ENCODE measurements around the gene ALG8.
A peak's percentile ranks its signal among the peaks of the same experiment; 100 is the strongest.

ALG8 gene

GRCh38 chr11:78158987-78159652 is 19.7 kb upstream of the ALG8 start:
- no peak for DNase-seq

DNA sequence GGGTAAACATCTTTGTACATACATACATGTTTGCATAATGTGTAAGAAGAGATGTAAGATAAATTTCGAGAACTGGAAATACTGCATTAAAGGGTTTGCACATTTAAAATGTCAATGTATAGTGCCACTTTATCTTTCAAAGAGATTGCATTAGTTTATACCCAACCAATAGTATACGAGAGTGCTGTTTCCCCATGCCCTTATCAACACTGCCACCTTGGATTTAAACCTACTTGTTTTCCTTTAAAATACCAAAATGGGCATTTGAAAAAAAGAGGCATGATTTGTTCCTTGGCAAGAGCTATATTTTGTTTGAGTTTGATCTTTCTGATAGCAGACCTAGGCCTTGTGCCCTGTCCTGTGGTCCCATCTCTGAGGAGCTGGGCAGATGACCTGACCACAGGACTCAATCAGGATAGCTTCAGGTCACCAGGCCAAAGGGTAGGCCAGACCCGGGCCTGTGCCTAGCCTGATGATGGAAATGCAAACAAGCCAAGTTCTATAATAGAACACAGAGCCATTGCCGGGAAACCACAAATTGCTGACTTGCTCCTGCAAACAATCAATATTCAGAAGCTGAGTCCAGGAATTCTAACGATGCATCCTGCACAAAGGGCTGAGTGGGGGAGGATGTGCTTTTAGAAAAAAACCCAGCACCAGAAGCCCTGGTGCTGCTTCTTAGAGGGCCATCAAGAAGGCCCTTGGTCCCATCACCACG is 16.9 kb upstream of the ALG8 start:
- DNase-seq, result no peak

DNA sequence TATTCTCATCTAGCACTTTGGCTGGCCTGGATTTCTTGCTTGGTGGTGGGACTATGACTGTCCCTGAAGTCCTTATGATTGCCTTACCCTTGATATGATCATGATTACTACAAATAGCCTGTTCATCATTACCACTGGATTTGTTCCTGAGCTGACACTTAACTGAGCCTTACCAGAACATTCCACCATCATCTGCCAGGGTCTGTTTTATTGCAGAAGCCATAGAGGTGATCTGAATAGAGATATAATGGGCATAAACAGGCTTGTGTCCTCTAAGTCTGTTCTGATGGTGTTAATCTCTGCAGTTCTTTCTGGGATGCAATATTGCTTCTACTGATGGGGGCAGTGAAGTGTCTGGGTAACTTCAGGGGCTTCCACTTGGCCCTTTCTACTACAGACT is 12.4 kb upstream of the ALG8 start:
- DNase-seq, result no peak

GRCh38 chr11:78150754-78151153 is 11.3 kb upstream of the ALG8 start:
- no peak for DNase-seq

DNA sequence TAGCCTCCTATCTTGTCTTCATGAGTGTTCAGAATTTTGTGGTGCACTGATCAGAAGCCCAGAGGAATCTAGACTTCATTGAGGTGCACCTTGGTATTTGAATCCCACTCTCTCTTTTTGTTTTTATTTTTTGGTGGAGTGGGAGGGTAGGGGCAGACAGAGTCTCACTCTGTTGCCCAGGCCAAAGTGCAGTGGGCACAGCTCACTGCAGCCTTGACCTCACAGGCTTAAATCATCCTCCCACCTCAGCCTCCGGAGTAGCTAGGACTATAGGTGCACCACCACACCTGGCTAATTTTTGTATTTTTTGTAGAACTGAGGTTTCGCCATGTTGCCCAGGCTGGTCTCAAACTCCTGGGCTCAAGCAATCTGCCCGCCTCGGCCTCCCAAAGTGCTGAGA is 10.9 kb upstream of the ALG8 start:
- DNase-seq, result no peak

DNA sequence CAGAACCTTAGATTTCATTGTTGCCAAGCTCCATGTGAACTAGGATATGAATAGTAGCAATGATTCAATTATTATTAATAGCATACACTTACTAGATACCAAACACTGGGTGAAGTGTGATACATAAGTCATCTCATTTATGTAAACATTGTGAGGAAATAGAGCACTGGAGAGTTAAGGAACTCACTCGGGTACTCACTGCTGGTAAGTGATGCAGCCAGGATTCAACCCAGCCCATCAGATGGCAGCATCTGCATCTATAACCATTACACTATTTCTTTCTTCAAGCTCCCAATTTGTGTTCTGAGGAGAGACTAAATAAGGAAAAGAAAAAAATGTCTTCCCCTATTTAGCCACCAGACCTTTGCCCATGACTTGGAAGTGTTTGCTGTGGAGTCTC is 10.2 kb upstream of the ALG8 start:
- no peak for DNase-seq

GRCh38 chr11:78147807-78148206 is 8.4 kb upstream of the ALG8 start:
- no peak for DNase-seq

- DNase-seq, result no peak
Observed at GRCh38 chr11:78145511-78146025, 6.1 kb upstream of the ALG8 start.

GRCh38 chr11:78140392-78141077 is 1.1 kb upstream of the ALG8 start:
- DNase-seq, result peak; percentile 10

GRCh38 chr11:78138694-78139421 is 568 bp downstream of the ALG8 start:
- peak; percentile 43 for DNase-seq

DNA sequence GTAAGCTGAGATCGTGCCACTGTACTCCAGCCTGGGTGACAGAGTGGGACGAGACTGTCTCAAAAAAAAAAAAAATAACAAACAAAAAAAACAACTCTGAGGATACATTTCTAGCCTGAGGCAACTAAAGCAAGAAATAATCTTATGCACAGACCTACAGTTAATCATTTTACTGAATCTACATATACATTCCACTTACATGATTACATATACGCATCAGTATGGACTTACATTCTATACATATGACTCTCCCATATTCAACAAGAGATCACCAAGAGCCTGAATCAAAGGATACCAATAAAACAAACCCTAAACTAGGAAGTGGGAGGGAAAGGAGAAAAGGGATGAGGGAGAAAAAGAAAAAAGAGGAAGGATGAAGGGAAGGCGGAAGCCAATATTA is 1.1 kb downstream of the ALG8 start:
- no peak for DNase-seq

- no peak for DNase-seq
Observed at GRCh38 chr11:78132475-78132874, 7.0 kb downstream of the ALG8 start.

DNA sequence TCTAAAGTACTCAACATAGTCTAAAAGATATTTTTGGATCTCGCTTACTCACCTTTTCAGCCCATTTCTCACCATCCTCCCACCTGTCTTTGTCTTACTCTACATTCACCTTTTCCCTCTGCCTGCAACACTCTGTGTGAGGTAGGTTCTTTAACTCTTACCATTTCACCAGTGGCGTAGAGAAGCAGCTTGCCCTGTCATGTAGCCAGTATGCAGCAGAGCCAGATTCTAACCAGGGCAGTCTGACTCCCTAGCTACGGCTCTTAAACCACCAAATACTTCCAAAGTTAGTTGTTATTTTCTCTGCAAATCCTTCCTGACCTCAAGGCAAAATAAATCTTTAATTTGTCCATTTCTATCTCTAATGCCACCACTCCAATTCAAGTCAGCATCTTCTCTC is 7.5 kb downstream of the ALG8 start:
- no peak for DNase-seq

DNA sequence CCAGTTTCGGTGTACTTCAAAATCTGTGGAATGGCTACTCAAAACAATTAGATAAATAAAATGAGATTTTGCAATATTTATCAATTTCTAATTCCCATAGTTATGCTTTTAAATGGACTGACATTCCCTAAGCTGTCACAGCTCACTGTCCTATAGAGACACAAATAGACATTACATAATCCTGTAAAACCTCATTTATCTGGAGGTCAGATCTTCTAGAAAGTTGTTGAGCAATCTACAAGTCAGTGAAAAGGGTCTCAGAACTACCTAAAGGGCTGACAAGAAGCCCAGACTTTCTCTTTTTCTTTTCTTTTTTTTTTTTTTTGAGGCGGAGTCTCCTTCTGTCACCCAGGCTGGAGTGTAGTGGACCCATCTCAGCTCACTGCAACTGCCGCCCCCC is 12.0 kb downstream of the ALG8 start:
- DNase-seq, result no peak

- no peak for DNase-seq
Observed at GRCh38 chr11:78112582-78113275, 26.7 kb downstream of the ALG8 start.

GRCh38 chr11:78111298-78111697 is 28.1 kb downstream of the ALG8 start:
- DNase-seq, result no peak

DNA sequence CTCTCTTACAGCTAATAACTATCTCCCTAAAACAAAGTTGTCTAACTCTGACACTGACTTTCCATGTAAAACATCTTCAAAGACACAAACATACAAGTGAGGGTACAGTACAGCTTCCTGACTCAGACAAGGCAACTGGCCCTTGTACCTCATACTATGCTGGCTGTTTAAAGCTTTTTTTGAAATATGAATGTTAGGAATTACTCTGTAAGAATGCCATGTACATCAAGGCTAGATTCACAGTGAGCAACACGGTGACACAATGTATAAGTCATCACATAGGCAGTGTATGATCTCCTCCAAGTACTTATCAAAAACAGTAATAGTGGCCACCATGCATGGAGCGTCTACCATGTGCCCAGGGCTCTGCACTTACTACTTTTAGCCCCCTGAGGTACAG is 28.6 kb downstream of the ALG8 start:
- no peak for DNase-seq

DNA sequence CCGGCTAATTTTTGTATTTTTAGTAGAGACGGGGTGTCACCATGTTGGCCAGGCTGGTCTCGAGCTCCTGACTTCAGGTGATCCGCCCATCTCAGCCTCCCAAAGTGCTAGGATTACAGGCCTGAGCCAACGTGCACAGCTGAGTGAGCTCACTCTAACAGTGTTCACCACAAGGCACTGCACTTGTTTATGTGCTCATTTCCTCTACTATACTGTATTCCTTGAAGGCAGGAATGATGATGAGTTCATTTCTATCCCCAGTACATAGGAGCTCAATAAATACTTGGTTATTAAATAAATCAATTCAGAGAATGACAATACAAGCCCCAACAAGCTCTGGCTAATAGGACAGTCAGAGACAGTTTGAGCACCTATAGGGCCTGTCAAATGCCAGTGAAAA is 29.1 kb downstream of the ALG8 start:
- no peak for DNase-seq

DNA sequence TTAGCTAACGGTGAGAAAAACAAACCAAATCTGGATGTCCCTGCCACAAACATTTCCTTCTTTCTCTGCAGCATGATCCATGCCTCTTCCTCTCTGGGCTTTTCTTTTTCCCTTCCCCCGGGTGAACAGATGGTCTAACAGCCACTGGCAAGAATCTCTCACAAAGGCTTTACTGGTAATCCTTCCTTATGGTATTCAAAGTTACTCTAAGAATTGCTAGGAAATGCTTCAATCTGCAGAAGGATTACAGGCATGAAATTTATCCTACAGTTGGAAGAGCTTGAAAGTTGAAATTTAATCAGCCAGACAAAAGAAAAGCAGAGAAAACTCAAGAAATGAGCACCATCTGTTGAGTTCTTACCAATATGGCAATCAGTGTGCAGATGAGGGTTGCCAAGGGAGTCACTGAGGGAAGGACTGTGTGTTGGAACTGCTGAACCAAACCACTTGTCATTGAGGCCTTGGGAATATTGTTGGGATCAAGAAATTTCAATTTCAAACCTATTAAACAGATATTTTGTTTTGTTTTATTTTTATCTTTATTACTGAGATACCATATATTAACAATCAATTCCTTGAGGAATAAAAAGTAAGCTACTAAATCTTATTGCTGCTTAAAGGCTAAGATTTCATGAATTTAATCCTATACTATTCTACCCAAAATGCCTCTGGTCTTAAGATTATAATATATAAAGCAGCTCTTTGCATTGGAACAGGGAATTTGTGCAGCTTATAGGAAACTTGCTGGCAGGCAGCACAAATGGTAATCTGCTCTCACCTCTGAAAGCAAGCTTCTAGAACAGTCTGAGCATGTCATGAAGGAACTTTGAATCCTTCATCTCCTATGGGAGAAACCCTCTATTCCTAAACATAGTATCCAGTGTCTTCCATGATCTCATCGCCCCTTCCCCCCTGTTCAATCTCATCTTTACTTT is 30.1 kb downstream of the ALG8 start:
- DNase-seq, result no peak

DNA sequence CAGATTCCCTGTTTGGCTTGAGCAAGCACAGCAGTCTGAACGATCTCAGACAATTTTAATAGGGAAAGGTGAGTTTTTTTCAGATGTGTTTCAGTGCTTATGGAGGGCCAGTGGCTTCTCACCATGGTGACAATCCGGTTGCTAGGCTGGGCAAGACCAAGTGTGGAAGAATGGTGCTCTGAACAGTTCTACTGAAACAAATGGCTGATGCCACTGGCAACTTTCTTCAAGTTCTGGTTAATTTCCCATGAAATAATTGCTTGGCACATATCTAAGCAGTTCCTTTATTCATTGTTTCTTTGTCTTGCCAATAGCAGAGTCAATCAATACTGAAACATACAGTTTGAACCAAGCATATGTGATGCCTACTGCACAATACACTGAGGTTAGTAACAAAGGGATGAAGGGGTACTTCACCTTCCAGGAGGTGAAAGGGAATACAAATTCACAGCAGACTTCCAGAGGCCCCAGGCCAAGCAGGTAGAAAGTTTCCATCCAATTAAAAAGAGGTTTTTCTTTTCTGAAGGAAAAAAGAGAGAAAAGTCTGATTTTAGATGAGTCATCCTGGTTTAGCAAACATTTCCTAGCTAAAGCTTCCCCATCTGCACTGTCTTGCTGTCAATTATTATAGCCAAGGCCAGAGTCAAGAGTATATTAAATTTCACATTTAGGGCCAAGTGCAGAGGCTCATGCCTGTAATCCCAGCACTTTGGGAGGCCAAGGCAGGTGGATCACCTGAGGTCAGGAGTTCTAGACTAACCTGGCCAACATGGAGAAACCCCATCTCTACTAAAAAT is 38.6 kb downstream of the ALG8 start:
- no peak for DNase-seq

DNA sequence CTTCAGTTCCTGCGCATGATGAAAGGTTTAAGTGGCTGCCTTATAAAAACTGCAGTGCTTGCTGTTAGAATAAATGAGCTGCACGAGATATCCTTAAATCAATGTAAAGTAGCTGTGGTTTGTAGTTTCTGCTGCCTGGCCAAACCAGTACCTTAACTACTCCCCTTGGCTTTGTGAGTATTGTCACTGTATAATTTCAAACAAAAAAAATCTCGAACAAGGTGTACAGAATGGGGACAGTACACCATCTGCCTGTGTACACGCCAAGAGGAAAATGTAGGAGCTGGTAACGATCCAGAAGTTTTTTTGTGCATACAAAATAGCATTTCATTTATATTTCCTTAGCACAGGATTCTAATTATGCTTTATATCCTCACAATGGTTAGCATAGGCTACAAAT is 39.2 kb downstream of the ALG8 start:
- no peak for DNase-seq

Data from stimulated activated CD4-positive, alpha-beta T cell treated with anti-CD3 and anti-CD28 coated beads, Interleukin-4, amount 100 ng/mL, for 24 hours (primary cell).